Occipital lobe (tissue), 2 donors: ENCODE measurements around the gene SRP54. TPM values are rescaled to one million over a fixed set of nuclear protein-coding genes. Genes with fewer than 3 reads are reported as not detected.
"Not testable (repeated sequence)": the region's sequence is repeated elsewhere in the genome, so short reads cannot be mapped to it uniquely, and the experiment has no call there.

ENCODE experiments used
- DNase-seq: peaks from one replicate; lab custom pipeline; 2025; lab: John Stamatoyannopoulos, UW
- total RNA-seq: library from RNA; depleted of rRNA; stranded (reverse); fragments of >200 nt; gene quantifications from one replicate; pipeline ENCODE4 v1.2.3, GENCODE V29; 2014

SRP54 gene
- 60.8 TPM for total RNA-seq

- peak; percentile 96 for DNase-seq
Measured at GRCh38 chr14:34982421-34983147, at the start of gene SRP54. SRP54 (plus strand) TSS chr14:34982992; CDS start chr14:34996710, 13,718 bp downstream.

GRCh38 chr14:34933301-34933700 is 49.5 kb upstream of the SRP54 start:
- no peak for DNase-seq

GRCh38 chr14:34935488-34935887 is 47.3 kb upstream of the SRP54 start:
- no peak for DNase-seq

GRCh38 chr14:34937442-34937841 is 45.4 kb upstream of the SRP54 start:
- DNase-seq, result no peak

- no peak for DNase-seq
Measured at GRCh38 chr14:34937876-34938275, 44.9 kb upstream of the SRP54 start.

- no peak for DNase-seq
Measured at GRCh38 chr14:34943506-34943905, 39.3 kb upstream of the SRP54 start.

GRCh38 chr14:34944744-34945143 is 38.0 kb upstream of the SRP54 start:
- DNase-seq, result no peak

GRCh38 chr14:34946699-34947098 is 36.1 kb upstream of the SRP54 start:
- no peak for DNase-seq

GRCh38 chr14:34951286-34951685 is 31.5 kb upstream of the SRP54 start:
- no peak for DNase-seq

GRCh38 chr14:34956931-34957330 is 25.9 kb upstream of the SRP54 start:
- DNase-seq, result no peak

GRCh38 chr14:34957771-34958286 is 25.0 kb upstream of the SRP54 start:
- no peak for DNase-seq

GRCh38 chr14:34962106-34962505 is 20.7 kb upstream of the SRP54 start:
- DNase-seq, result not testable (repeated sequence)

GRCh38 chr14:34964977-34965764 is 17.6 kb upstream of the SRP54 start:
- DNase-seq, result no peak

- no peak for DNase-seq
Measured at GRCh38 chr14:34965912-34966311, 16.9 kb upstream of the SRP54 start.

- DNase-seq, result no peak
Measured at GRCh38 chr14:34966413-34966812, 16.4 kb upstream of the SRP54 start.

GRCh38 chr14:34970665-34971064 is 12.1 kb upstream of the SRP54 start:
- DNase-seq, result no peak

GRCh38 chr14:34971381-34971780 is 11.4 kb upstream of the SRP54 start:
- DNase-seq, result no peak

GRCh38 chr14:34971801-34972200 is 11.0 kb upstream of the SRP54 start:
- no peak for DNase-seq

- DNase-seq, result no peak
Measured at GRCh38 chr14:34978444-34978843, 4.3 kb upstream of the SRP54 start.

- no peak for DNase-seq
Measured at GRCh38 chr14:34980337-34980900, 2.4 kb upstream of the SRP54 start.

GRCh38 chr14:34981743-34982420 is 910 bp upstream of the SRP54 start:
- DNase-seq, result no peak
